Cardiac muscle cell (in vitro differentiated cells and primary cell): Measurements from ENCODE around the gene TLK1. TPM values are rescaled to one million over a fixed set of nuclear protein-coding genes. Genes with fewer than 3 reads are reported as not detected.
A peak's percentile ranks its signal among the peaks of the same experiment; 100 is the strongest.

Experiments used
- DNase-seq, 2 donors: peaks; one replicate each; pipeline versions ENCODE4 v3.0.0 to v3.0.0-alpha.2; 2010 to 2017; ENCODE audit warnings: low read depth in 1 of 2, low spot score in 1 of 2
- H3K27ac ChIP-seq: fragments of 200-600 bp; sonication (generic); 2 replicates; pipeline ENCODE4 v1.5.1; 2016
- H3K27me3 ChIP-seq: fragments of 200-600 bp; sonication (generic); 2 replicates; pipeline ENCODE4 v1.6.0; 2016; ENCODE audit warnings: control low read depth
- H3K36me3 ChIP-seq: fragments of 200-600 bp; sonication (generic); 2 replicates; pipeline ENCODE4 v1.5.1; 2016; ENCODE audit warnings: control low read depth
- H3K4me1 ChIP-seq: fragments of 200-600 bp; sonication (generic); 2 replicates; pipeline ENCODE4 v1.8.1; 2017; ENCODE audit warnings: low read depth, mild to moderate bottlenecking, mixed run types
- H3K4me3 ChIP-seq: fragments of 200-600 bp; sonication (generic); 2 replicates; pipeline ENCODE4 v1.5.1; 2016; ENCODE audit warnings: mild to moderate bottlenecking
- H3K9me3 ChIP-seq: fragments of 200-600 bp; sonication (generic); 2 replicates; pipeline ENCODE4 v1.5.1; 2017; ENCODE audit warnings: low read depth, mild to moderate bottlenecking, control low read depth
- CTCF ChIP-seq: IDR thresholded peaks from 2 replicates; pipeline ENCODE4 v1.5.1; 2012; ENCODE audit warnings: low read depth, mild to moderate bottlenecking, low read length
- polyA plus RNA-seq: library from polyadenylated mRNA; unstranded; fragments of >200 nt; fragmentation: Nextera tagmentation; extraction: Ambion mirVana; gene quantifications from 2 replicates; pipeline ENCODE4 v1.2.1, GENCODE V29; 2016
- total RNA-seq: library from RNA; depleted of rRNA; stranded (reverse); fragments of >200 nt; gene quantifications from 2 replicates; pipeline ENCODE4 v1.2.3, GENCODE V29; 2016

TLK1 gene
- total and polyA plus RNA-seq, 2 experiments from 2014 or later = 10.1 to 29.2 TPM

GRCh38 chr2:171072164-171072563 is 88.5 kb downstream of the TLK1 start:
- no peaks in the 10 kb centered on the region for H3K27me3 ChIP-seq
- H3K36me3 ChIP-seq = no peaks in the 10 kb centered on the region
- TF ChIP-seq CTCF = no peak
- no peak overlapping the region for H3K4me3 ChIP-seq
- no peak overlapping the region for H3K27ac ChIP-seq
- H3K4me1 ChIP-seq = no peaks in the 10 kb centered on the region
- DNase-seq = no peak
- no peaks in the 10 kb centered on the region for H3K9me3 ChIP-seq

DNA sequence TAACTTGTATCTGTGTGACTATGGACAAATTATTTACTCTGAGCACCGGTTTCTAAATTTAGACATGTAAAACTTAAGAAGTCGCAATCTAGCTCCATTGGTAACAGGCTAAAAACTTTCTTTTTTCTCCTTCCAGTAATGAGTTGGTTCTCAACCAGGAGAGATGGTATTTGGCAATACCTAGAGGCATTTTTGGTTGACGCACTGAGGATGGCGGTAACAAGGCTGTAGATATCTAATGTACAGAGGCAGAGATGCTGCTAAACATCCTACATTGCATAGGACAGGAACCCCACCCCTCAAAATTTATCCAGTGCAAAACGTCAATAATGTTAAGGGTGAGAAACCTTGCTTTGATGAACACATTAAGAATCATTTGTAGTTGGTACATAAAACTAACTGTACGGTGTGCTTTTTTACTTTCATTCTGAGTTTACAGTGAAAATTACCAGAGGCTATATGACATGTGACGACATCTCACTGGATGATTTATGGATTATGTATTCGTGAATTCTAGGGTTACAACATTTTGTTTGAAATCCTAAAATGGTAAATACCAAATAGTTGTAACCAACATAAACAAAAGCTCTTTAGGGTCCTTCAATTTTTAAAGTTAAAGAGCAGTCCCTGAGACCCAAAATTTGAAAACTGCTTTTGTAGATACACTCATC is 91.3 kb downstream of the TLK1 start:
- Histone ChIP-seq H3K36me3 (no peaks in the 10 kb centered on the region), H3K27ac (no peak overlapping the region), H3K9me3 (no peaks in the 10 kb centered on the region), H3K4me1 (no peaks in the 10 kb centered on the region), H3K4me3 (no peak overlapping the region), H3K27me3 (no peaks in the 10 kb centered on the region)
- no peak for TF ChIP-seq CTCF
- DNase-seq = peak in 1 of 2 donors; percentile 2

DNA sequence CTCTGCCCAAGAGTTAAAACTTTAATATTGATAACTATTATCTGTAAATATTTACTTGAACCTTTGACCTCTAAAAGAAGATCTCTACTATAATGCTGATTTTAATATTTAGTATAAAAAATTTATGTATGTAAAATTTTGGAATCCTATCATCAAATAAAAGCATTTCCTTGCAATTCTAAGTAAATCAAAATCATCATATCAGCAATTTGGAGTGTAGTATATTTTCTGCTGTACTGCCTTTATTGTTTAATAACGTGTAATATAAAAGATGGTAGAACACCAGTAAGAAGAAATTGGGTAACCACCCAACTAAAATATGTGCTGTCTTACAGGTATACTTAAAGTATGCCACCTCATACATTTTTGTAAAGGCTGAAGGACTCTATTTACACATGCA is 94.6 kb downstream of the TLK1 start:
- no peaks in the 10 kb centered on the region for H3K36me3 ChIP-seq
- no peaks in the 10 kb centered on the region for H3K27me3 ChIP-seq
- no peaks in the 10 kb centered on the region for H3K4me1 ChIP-seq
- H3K27ac ChIP-seq = no peak overlapping the region
- TF ChIP-seq CTCF = no peak
- no peaks in the 10 kb centered on the region for H3K9me3 ChIP-seq
- no peak overlapping the region for H3K4me3 ChIP-seq
- DNase-seq = no peak

GRCh38 chr2:171057575-171057974 is 103.1 kb downstream of the TLK1 start:
- peaks cover 42% of the 10 kb centered on the region for H3K36me3 ChIP-seq
- H3K27me3 ChIP-seq = no peaks in the 10 kb centered on the region
- no peak overlapping the region for H3K27ac ChIP-seq
- H3K4me3 ChIP-seq = no peak overlapping the region
- no peak for TF ChIP-seq CTCF
- no peak for DNase-seq
- no peaks in the 10 kb centered on the region for H3K4me1 ChIP-seq
- no peaks in the 10 kb centered on the region for H3K9me3 ChIP-seq

GRCh38 chr2:171056307-171056706 is 104.4 kb downstream of the TLK1 start:
- TF ChIP-seq CTCF = no peak
- H3K36me3 ChIP-seq = peaks cover 43% of the 10 kb centered on the region
- H3K27me3 ChIP-seq = no peaks in the 10 kb centered on the region
- H3K4me1 ChIP-seq = no peaks in the 10 kb centered on the region
- DNase-seq = peak in 1 of 2 donors; percentile 15
- no peak overlapping the region for H3K27ac ChIP-seq
- H3K9me3 ChIP-seq = no peaks in the 10 kb centered on the region
- H3K4me3 ChIP-seq = no peak overlapping the region
